Renal pelvis (tissue), 3 donors: Measurements from ENCODE around the gene SAMD13. TPM values are rescaled to one million over a fixed set of nuclear protein-coding genes. Genes with fewer than 3 reads are reported as not detected.

Experiments
- polyA plus RNA-seq, 3 donors: library from polyadenylated mRNA; unstranded; fragments of 120-200 nt; gene quantifications; one replicate each; pipeline ENCODE4 v1.2.1, GENCODE V29; 2013; ENCODE audit not compliant: insufficient read length in 3 of 3

The SAMD13 gene
- polyA plus RNA-seq, 3 donors = 5.3 to 7.0 (median 5.3) TPM

Other genes with a start within 250 kb of the SAMD13 start
- 10 to 100 TPM; 42.8 to 47.2 (median 46.9) TPM for gene PRKACB, start 157.4 kb upstream of the SAMD13 start, polyA plus RNA-seq
- under 1 TPM in 1 of 3 donors, not detected in 2; 0.09 TPM for gene DNASE2B, start 96.8 kb downstream of the SAMD13 start, polyA plus RNA-seq
- gene RPF1, start 177.6 kb downstream of the SAMD13 start, polyA plus RNA-seq = 10 to 100 TPM; 42.3 to 46.4 (median 43.6) TPM
- 1 to 10 TPM; 1.5 to 4.0 (median 3.2) TPM for gene SPATA1, start 204.7 kb downstream of the SAMD13 start, polyA plus RNA-seq
- gene GNG5, start 204.9 kb downstream of the SAMD13 start, polyA plus RNA-seq = 100 to 1,000 TPM; 135 to 163 (median 156) TPM